ENCODE results near the gene ZBTB45. TPM values are rescaled to one million over a fixed set of nuclear protein-coding genes. Genes with fewer than 3 reads are reported as not detected.

ZBTB45 gene
- total and polyA plus RNA-seq, 2 experiments from 2014 or later, result 5.4 to 21.6 TPM

GRCh38 chr19:58480831-58481230, 38.8 kb downstream of the ZBTB45 start:
- H3K4me2 ChIP-seq, result no peak overlapping the region
- no peaks in the 10 kb centered on the region for H3K27me3 ChIP-seq
- no peak overlapping the region for H2AFZ ChIP-seq
- H3K27ac ChIP-seq, result no peak overlapping the region
- H4K20me1 ChIP-seq (ENCODE audit: insufficient read depth, poor library complexity, severe bottlenecking), result no peaks in the 10 kb centered on the region
- H3K36me3 ChIP-seq (replicated peaks; ENCODE audit: insufficient read depth, low read depth), result no peaks in the 10 kb centered on the region
- TF ChIP-seq EZH2phosphoT487 (IDR thresholded peaks at IDR 0.05; ENCODE audit: low read depth, severe bottlenecking, unreplicated experiment) (no peak), EZH2 (IDR thresholded peaks at IDR 0.05; ENCODE audit: borderline replicate concordance) (no peak), CTCF (IDR thresholded peaks at IDR 0.05; ENCODE audit: poor library complexity) (no peak)
- H3K4me3 ChIP-seq, result no peak overlapping the region
- peaks cover 6% of the 10 kb centered on the region for H3K79me2 ChIP-seq
- DNase-seq (ENCODE audit: low spot score), result no peak
- 81% methylated on average over 2 of the region's 2 CpGs for WGBS (ENCODE audit: low lambda C conversion rate, missing lambda C conversion rate)
- no peaks in the 10 kb centered on the region for H3K9me3 ChIP-seq (ENCODE audit: low read depth)
- H3K9me2 ChIP-seq (replicated peaks; ENCODE audit: insufficient read depth), result no peaks in the 10 kb centered on the region
- H3K4me1 ChIP-seq (ENCODE audit: insufficient read depth), result peaks cover 8% of the 10 kb centered on the region

GRCh38 chr19:58480481-58480830, 39.2 kb downstream of the ZBTB45 start:
- WGBS (ENCODE audit: low lambda C conversion rate, missing lambda C conversion rate), result 96% methylated on average over 20 of the region's 20 CpGs
- DNase-seq (ENCODE audit: low spot score), result no peak
- H3K36me3 ChIP-seq (replicated peaks; ENCODE audit: insufficient read depth, low read depth), result no peaks in the 10 kb centered on the region

GRCh38 chr19:58479736-58480480, 39.7 kb downstream of the ZBTB45 start:
- H3K36me3 ChIP-seq (replicated peaks; ENCODE audit: insufficient read depth, low read depth), result no peaks in the 10 kb centered on the region
- 95% methylated on average over 27 of the region's 28 CpGs for WGBS (ENCODE audit: low lambda C conversion rate, missing lambda C conversion rate)
- peaks cover 11% of the 10 kb centered on the region for H3K4me1 ChIP-seq (ENCODE audit: insufficient read depth)
- H3K4me3 ChIP-seq, result no peak overlapping the region
- TF ChIP-seq CTCF (IDR thresholded peaks at IDR 0.05; ENCODE audit: poor library complexity), result no peak
- TF ChIP-seq EZH2 (IDR thresholded peaks at IDR 0.05; ENCODE audit: borderline replicate concordance), result no peak
- TF ChIP-seq EZH2phosphoT487 (IDR thresholded peaks at IDR 0.05; ENCODE audit: low read depth, severe bottlenecking, unreplicated experiment), result no peak
- no peaks in the 10 kb centered on the region for H4K20me1 ChIP-seq (ENCODE audit: insufficient read depth, poor library complexity, severe bottlenecking)
- no peaks in the 10 kb centered on the region for H3K27me3 ChIP-seq
- no peak overlapping the region for H2AFZ ChIP-seq
- no peak for DNase-seq (ENCODE audit: low spot score)
- H3K27ac ChIP-seq, result no peak overlapping the region
- peaks cover 6% of the 10 kb centered on the region for H3K79me2 ChIP-seq
- H3K9me3 ChIP-seq (ENCODE audit: low read depth), result no peaks in the 10 kb centered on the region
- H3K9me2 ChIP-seq (replicated peaks; ENCODE audit: insufficient read depth), result no peaks in the 10 kb centered on the region
- H3K4me2 ChIP-seq, result no peak overlapping the region

More at GRCh38 chr19:58480481-58480830, 39.2 kb downstream of the ZBTB45 start:
- TF ChIP-seq EZH2 (IDR thresholded peaks at IDR 0.05; ENCODE audit: borderline replicate concordance) (no peak), CTCF (IDR thresholded peaks at IDR 0.05; ENCODE audit: poor library complexity) (no peak), EZH2phosphoT487 (IDR thresholded peaks at IDR 0.05; ENCODE audit: low read depth, severe bottlenecking, unreplicated experiment) (no peak)
- Histone ChIP-seq H3K4me1 (ENCODE audit: insufficient read depth) (peaks cover 8% of the 10 kb centered on the region), H2AFZ (no peak overlapping the region), H4K20me1 (ENCODE audit: insufficient read depth, poor library complexity, severe bottlenecking) (no peaks in the 10 kb centered on the region), H3K9me3 (ENCODE audit: low read depth) (no peaks in the 10 kb centered on the region), H3K4me3 (no peak overlapping the region), H3K9me2 (replicated peaks; ENCODE audit: insufficient read depth) (no peaks in the 10 kb centered on the region), H3K27ac (no peak overlapping the region), H3K79me2 (peaks cover 6% of the 10 kb centered on the region), H3K27me3 (no peaks in the 10 kb centered on the region), H3K4me2 (no peak overlapping the region)

All from hepatocyte (in vitro differentiated cells).